Mammary epithelial cell (primary cell): ENCODE data around the gene ACOT7.
"Not testable (repeated sequence)": the region's sequence is repeated elsewhere in the genome, so short reads cannot be mapped to it uniquely, and the experiment has no call there.

Source experiments
- EZH2 ChIP-seq: IDR thresholded peaks from 2 replicates; pipeline ENCODE4 v1.6.1; 2012; ENCODE audit warnings: low read length, inconsistent platforms, borderline replicate concordance
- TF ChIP-seq, protein P1 (sequence below), 2 donors: IDR thresholded peaks in 1 of 2; conservative IDR thresholded peaks in 1 of 2; 2 replicates each; pipeline ENCODE4 v1.5.1; 2011 to 2012; ENCODE audit warnings: inconsistent platforms in 2 of 2, low read length in 2 of 2, mild to moderate bottlenecking in 2 of 2, control low read depth in 1 of 2, low read depth in 1 of 2; ENCODE audit not compliant: insufficient read depth in 1 of 2; ENCODE audit errors: extremely low read depth in 1 of 2

- TF ChIP-seq, protein P1, sequence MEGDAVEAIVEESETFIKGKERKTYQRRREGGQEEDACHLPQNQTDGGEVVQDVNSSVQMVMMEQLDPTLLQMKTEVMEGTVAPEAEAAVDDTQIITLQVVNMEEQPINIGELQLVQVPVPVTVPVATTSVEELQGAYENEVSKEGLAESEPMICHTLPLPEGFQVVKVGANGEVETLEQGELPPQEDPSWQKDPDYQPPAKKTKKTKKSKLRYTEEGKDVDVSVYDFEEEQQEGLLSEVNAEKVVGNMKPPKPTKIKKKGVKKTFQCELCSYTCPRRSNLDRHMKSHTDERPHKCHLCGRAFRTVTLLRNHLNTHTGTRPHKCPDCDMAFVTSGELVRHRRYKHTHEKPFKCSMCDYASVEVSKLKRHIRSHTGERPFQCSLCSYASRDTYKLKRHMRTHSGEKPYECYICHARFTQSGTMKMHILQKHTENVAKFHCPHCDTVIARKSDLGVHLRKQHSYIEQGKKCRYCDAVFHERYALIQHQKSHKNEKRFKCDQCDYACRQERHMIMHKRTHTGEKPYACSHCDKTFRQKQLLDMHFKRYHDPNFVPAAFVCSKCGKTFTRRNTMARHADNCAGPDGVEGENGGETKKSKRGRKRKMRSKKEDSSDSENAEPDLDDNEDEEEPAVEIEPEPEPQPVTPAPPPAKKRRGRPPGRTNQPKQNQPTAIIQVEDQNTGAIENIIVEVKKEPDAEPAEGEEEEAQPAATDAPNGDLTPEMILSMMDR (conservative IDR thresholded peaks at IDR 0.05 in 1 of 2, IDR thresholded peaks at IDR 0.05 in 1 of 2; ENCODE audit: extremely low read depth in 1 of 2, insufficient read depth in 1 of 2, low read depth in 1 of 2, low read length in 2 of 2): not testable (repeated sequence)
- not testable (repeated sequence) for TF ChIP-seq EZH2
Observed at GRCh38 chr1:6429660-6430411, 36.3 kb upstream of the ACOT7 start.
